Measurements from ENCODE around the gene COG7.

DNA sequence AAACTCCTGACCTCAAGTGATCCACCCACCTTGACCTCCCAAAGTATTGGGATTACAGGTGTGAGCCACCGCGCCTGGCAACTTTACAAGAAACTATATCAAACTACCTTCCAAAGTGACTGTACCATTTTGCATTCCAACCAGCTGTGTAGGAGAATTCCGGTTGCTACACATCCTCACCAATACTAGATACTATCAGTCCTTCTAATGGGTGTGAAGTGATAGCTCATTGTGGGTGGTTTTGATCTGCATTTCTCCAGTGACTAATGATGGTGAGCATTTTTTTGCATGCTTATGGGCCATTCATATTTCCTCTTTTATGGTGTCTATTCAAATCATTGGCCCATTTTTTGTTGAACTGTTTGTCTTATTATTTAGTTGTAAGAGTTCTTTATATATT, 113.2 kb downstream of the COG7 start:
- TF ChIP-seq CTCF (IDR thresholded peaks at IDR 0.05) (no peak), POLR2A (IDR thresholded peaks at IDR 0.05) (no peak)
